Body of pancreas (tissue), 4 donors: ENCODE data around the gene TBCA.

Experiments used
- POLR2A ChIP-seq, 3 donors: fragments of 450-650 bp; IDR thresholded peaks; one replicate each; pipeline ENCODE4 v1.6.1; 2016; ENCODE audit warnings: antibody characterized with exemption in 3 of 3, mild to moderate bottlenecking in 2 of 3
- TF ChIP-seq, protein P1 (sequence below), 7 experiments: fragments of 450-650 bp in 4 of 7; fragments of 200-600 bp in 3 of 7; sonication (generic) in 3 of 7; IDR thresholded peaks; one replicate each; pipeline ENCODE4 v1.5.1; 2016 to 2019; ENCODE audit warnings: antibody characterized with exemption in 7 of 7

DNA sequence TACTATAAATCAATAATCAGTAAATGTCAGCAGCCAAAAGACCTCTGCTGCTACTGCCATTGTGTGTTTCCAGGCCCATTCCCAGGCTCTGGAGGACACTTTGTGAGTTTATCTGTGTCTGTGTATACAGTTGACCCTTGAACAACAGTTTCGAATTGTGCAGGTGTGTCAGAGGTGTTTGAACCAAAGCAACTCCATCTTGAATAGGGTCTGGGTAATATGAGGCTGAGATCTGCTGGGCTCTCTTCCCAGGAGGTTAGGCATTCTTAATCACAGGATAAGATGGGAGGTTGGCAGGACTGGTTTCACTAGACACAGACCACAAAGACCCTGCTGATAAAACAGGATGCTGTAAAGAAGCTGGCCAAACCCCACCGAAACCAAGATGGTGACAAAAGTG, 2.3 kb upstream of the TBCA start:
- TF ChIP-seq POLR2A (IDR thresholded peaks at IDR 0.05), result no peak
- TF ChIP-seq, protein P1, sequence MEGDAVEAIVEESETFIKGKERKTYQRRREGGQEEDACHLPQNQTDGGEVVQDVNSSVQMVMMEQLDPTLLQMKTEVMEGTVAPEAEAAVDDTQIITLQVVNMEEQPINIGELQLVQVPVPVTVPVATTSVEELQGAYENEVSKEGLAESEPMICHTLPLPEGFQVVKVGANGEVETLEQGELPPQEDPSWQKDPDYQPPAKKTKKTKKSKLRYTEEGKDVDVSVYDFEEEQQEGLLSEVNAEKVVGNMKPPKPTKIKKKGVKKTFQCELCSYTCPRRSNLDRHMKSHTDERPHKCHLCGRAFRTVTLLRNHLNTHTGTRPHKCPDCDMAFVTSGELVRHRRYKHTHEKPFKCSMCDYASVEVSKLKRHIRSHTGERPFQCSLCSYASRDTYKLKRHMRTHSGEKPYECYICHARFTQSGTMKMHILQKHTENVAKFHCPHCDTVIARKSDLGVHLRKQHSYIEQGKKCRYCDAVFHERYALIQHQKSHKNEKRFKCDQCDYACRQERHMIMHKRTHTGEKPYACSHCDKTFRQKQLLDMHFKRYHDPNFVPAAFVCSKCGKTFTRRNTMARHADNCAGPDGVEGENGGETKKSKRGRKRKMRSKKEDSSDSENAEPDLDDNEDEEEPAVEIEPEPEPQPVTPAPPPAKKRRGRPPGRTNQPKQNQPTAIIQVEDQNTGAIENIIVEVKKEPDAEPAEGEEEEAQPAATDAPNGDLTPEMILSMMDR (IDR thresholded peaks at IDR 0.05), result no peak
